Neural cell (in vitro differentiated cells): ENCODE measurements around the gene TFAP2C.

Experiments used
- CTCF ChIP-seq: fragments of 450-650 bp; IDR thresholded peaks from 2 replicates; pipeline ENCODE4 v1.5.1; 2014; ENCODE audit warnings: antibody characterized with exemption, mild to moderate bottlenecking, moderate library complexity; ENCODE audit not compliant: poor library complexity, severe bottlenecking
- EP300 ChIP-seq: fragments of 450-650 bp; conservative IDR thresholded peaks from 2 replicates; pipeline ENCODE4 v1.6.1; 2014; ENCODE audit warnings: antibody characterized with exemption, mild to moderate bottlenecking, moderate library complexity; ENCODE audit not compliant: poor library complexity, severe bottlenecking
- EZH2 ChIP-seq: fragments of 200-600, 300-800 bp; shearing (Covaris generic), sonication (generic); IDR thresholded peaks from 2 replicates; pipeline ENCODE4 v1.6.1; 2014; ENCODE audit warnings: antibody characterized with exemption, low read length, borderline replicate concordance, mild to moderate bottlenecking; ENCODE audit not compliant: insufficient read depth, poor library complexity, severe bottlenecking
- POLR2AphosphoS5 ChIP-seq: IDR thresholded peaks from 2 replicates; pipeline ENCODE4 v1.6.1; 2012
- RAD21 ChIP-seq: fragments of 450-650 bp; conservative IDR thresholded peaks from 2 replicates; pipeline ENCODE4 v1.6.1; 2014; ENCODE audit warnings: antibody characterized with exemption, mild to moderate bottlenecking, moderate library complexity
- TAF1 ChIP-seq: IDR thresholded peaks from 2 replicates; pipeline ENCODE4 v1.6.1; 2012; ENCODE audit warnings: low read depth
- TF ChIP-seq, protein P1 (sequence below): IDR thresholded peaks from 2 replicates; pipeline ENCODE4 v1.6.1; 2012; ENCODE audit warnings: borderline replicate concordance

- no peak for TF ChIP-seq CTCF
- no peak for TF ChIP-seq EP300
- TF ChIP-seq POLR2AphosphoS5: no peak
- TF ChIP-seq, protein P1, sequence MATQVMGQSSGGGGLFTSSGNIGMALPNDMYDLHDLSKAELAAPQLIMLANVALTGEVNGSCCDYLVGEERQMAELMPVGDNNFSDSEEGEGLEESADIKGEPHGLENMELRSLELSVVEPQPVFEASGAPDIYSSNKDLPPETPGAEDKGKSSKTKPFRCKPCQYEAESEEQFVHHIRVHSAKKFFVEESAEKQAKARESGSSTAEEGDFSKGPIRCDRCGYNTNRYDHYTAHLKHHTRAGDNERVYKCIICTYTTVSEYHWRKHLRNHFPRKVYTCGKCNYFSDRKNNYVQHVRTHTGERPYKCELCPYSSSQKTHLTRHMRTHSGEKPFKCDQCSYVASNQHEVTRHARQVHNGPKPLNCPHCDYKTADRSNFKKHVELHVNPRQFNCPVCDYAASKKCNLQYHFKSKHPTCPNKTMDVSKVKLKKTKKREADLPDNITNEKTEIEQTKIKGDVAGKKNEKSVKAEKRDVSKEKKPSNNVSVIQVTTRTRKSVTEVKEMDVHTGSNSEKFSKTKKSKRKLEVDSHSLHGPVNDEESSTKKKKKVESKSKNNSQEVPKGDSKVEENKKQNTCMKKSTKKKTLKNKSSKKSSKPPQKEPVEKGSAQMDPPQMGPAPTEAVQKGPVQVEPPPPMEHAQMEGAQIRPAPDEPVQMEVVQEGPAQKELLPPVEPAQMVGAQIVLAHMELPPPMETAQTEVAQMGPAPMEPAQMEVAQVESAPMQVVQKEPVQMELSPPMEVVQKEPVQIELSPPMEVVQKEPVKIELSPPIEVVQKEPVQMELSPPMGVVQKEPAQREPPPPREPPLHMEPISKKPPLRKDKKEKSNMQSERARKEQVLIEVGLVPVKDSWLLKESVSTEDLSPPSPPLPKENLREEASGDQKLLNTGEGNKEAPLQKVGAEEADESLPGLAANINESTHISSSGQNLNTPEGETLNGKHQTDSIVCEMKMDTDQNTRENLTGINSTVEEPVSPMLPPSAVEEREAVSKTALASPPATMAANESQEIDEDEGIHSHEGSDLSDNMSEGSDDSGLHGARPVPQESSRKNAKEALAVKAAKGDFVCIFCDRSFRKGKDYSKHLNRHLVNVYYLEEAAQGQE: no peak
- TF ChIP-seq TAF1: no peak
- TF ChIP-seq EZH2: no peak
- TF ChIP-seq RAD21: no peak
These were observed 38.2 kb upstream of the TFAP2C start for GRCh38 chr20:56590888-56591287.
